CD1c-positive myeloid dendritic cell (primary cell): Measurements from ENCODE around the gene BNC2.

Source experiments
- DNase-seq: peaks from one replicate; pipeline ENCODE4 v3.0.0-alpha.2; 2016; ENCODE audit errors: extremely low spot score

BNC2 gene

GRCh38 chr9:16597136-16597535 is 273.3 kb downstream of the BNC2 start:
- no peak for DNase-seq

GRCh38 chr9:16595227-16595626 is 275.2 kb downstream of the BNC2 start:
- DNase-seq = no peak

- DNase-seq = no peak
Observed at GRCh38 chr9:16594787-16595186, 275.7 kb downstream of the BNC2 start.

- DNase-seq = no peak
Observed at GRCh38 chr9:16593746-16594145, 276.7 kb downstream of the BNC2 start.

- no peak for DNase-seq
Observed at GRCh38 chr9:16591092-16591491, 279.4 kb downstream of the BNC2 start.

- no peak for DNase-seq
Observed at GRCh38 chr9:16585591-16585990, 284.9 kb downstream of the BNC2 start.

- DNase-seq = no peak
Observed at GRCh38 chr9:16579872-16580432, 290.5 kb downstream of the BNC2 start.

GRCh38 chr9:16575986-16576245 is 294.6 kb downstream of the BNC2 start:
- DNase-seq = no peak

GRCh38 chr9:16575142-16575985 is 295.1 kb downstream of the BNC2 start:
- DNase-seq = no peak

GRCh38 chr9:16572005-16572734 is 298.3 kb downstream of the BNC2 start:
- DNase-seq = no peak

- no peak for DNase-seq
Observed at GRCh38 chr9:16571127-16571802, 299.2 kb downstream of the BNC2 start.

GRCh38 chr9:16563446-16563845 is 307.0 kb downstream of the BNC2 start:
- DNase-seq = no peak

GRCh38 chr9:16561121-16561520 is 309.3 kb downstream of the BNC2 start:
- no peak for DNase-seq

- DNase-seq = no peak
Observed at GRCh38 chr9:16559418-16560188, 310.9 kb downstream of the BNC2 start.

GRCh38 chr9:16555802-16556201 is 314.7 kb downstream of the BNC2 start:
- DNase-seq = no peak

GRCh38 chr9:16553869-16554540 is 316.5 kb downstream of the BNC2 start:
- DNase-seq = no peak

- DNase-seq = no peak
Observed at GRCh38 chr9:16552252-16552651, 318.2 kb downstream of the BNC2 start.

- DNase-seq = no peak
Observed at GRCh38 chr9:16551692-16552091, 318.8 kb downstream of the BNC2 start.

GRCh38 chr9:16545639-16546038 is 324.8 kb downstream of the BNC2 start:
- no peak for DNase-seq

GRCh38 chr9:16544842-16545241 is 325.6 kb downstream of the BNC2 start:
- no peak for DNase-seq

- no peak for DNase-seq
Observed at GRCh38 chr9:16543686-16544085, 326.8 kb downstream of the BNC2 start.
